Measurements from ENCODE around the gene RGL4.

Gene RGL4

DNA sequence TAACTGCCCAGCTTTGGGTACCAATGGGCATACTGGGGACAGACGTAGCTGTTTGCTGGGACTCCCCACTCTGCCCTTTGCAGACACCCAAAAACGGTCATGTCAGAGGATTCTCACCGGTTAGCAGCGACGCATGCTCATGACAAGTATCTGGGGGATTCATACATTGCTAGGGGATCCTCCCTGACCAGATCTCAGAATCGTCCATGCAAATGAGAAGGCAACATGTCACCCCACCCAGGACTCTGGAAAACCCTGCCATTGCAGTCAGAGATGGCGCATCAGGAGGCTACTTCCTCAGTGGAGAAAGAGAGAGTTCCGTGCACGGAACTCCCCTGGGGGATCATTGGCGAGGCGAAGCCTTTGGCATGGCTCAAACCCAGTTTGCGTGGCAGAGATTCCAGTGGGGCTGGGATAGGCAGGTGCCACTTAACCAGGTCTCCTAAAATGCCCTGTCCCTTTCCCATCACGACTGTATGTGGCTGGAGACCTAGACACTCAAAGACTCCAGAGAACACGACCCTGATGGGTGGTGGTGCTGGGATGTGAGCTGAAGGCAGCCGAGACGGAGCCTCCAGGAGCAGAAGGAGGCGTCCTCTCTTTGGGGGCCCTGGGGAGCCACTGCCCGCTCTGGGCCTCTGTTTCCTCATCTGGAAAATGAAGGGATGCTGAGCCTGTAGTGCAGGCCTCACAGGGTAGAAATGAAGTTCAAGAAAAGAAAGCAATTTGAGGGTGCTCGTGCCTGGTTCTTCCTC lies 4.9 kb downstream of the RGL4 start:
- no peak for TF ChIP-seq EZH2phosphoT487 (IDR thresholded peaks at IDR 0.05; ENCODE audit: borderline replicate concordance, low read length)
- TF ChIP-seq, protein P1, sequence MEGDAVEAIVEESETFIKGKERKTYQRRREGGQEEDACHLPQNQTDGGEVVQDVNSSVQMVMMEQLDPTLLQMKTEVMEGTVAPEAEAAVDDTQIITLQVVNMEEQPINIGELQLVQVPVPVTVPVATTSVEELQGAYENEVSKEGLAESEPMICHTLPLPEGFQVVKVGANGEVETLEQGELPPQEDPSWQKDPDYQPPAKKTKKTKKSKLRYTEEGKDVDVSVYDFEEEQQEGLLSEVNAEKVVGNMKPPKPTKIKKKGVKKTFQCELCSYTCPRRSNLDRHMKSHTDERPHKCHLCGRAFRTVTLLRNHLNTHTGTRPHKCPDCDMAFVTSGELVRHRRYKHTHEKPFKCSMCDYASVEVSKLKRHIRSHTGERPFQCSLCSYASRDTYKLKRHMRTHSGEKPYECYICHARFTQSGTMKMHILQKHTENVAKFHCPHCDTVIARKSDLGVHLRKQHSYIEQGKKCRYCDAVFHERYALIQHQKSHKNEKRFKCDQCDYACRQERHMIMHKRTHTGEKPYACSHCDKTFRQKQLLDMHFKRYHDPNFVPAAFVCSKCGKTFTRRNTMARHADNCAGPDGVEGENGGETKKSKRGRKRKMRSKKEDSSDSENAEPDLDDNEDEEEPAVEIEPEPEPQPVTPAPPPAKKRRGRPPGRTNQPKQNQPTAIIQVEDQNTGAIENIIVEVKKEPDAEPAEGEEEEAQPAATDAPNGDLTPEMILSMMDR (IDR thresholded peaks at IDR 0.05; ENCODE audit: low read depth, low read length, poor library complexity, severe bottlenecking) = no peak
- H3K27me3 ChIP-seq (ENCODE audit: control insufficient read depth, low read length) = no peaks in the 10 kb centered on the region
- H3K4me2 ChIP-seq (ENCODE audit: low read length) = peak overlapping the region; percentile 33
- H3K9me2 ChIP-seq (replicated peaks; ENCODE audit: control insufficient read depth, low read length) = no peaks in the 10 kb centered on the region
- H3K9me3 ChIP-seq (ENCODE audit: control insufficient read depth, insufficient read depth, low read length) = no peaks in the 10 kb centered on the region
- peaks cover 50% of the 10 kb centered on the region for H3K36me3 ChIP-seq (ENCODE audit: control insufficient read depth, low read length)
- 0 out of 2 replicates have a peak, but pooled peaks cover 4% of the 10 kb centered on the region for H3K79me2 ChIP-seq (ENCODE audit: control insufficient read depth, low read length)
- H3K4me3 ChIP-seq (ENCODE audit: low read length) = no peak overlapping the region
- H4K20me1 ChIP-seq (ENCODE audit: control insufficient read depth, insufficient read depth, low read depth, low read length) = no peaks in the 10 kb centered on the region
- H3F3A ChIP-seq (ENCODE audit: control insufficient read depth, insufficient read depth) = no peaks in the 10 kb centered on the region; the same call in 1 of the 2 replicates
- peak overlapping the region; percentile 17; the same call in 1 of the 2 replicates for H3K27ac ChIP-seq (ENCODE audit: low read depth, low read length)
- peaks cover 14% of the 10 kb centered on the region for H3K4me1 ChIP-seq (ENCODE audit: control insufficient read depth, low read length)

DNA sequence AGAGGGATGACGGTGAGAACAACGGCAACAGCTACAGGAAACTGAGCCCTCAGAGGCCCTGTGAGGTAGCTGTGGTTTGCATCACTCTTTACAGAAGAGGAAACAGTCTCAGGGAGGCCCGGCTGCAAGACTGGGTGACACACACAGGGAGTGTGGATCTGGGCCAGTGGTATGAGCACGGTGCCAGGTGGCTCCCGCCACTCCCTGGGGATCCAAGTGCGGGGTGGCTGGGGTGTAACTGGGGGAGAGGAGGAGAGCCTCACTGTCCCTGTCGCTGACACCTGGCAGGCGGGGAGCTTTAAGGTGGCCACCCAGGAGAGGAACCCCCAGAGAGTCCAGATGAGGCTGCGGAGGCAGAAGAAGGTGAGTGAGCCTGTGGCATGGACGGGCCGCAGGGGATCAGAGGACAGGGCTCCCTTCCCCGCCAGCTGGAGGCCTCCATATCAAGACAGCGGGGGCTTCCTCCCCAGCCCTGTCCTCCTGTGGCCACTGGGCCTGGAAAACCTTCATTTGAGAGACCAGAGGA lies 5.6 kb downstream of the RGL4 start:
- Histone ChIP-seq H3K4me3 (ENCODE audit: low read length) (no peak overlapping the region), H3K4me1 (ENCODE audit: control insufficient read depth, low read length) (peaks cover 14% of the 10 kb centered on the region), H3F3A (ENCODE audit: control insufficient read depth, insufficient read depth) (no peaks in the 10 kb centered on the region; the same call in 1 of the 2 replicates), H3K9me2 (replicated peaks; ENCODE audit: control insufficient read depth, low read length) (no peaks in the 10 kb centered on the region), H3K27me3 (ENCODE audit: control insufficient read depth, low read length) (no peaks in the 10 kb centered on the region), H3K36me3 (ENCODE audit: control insufficient read depth, low read length) (peaks cover 56% of the 10 kb centered on the region), H3K4me2 (ENCODE audit: low read length) (peak overlapping the region; percentile 33), H4K20me1 (ENCODE audit: control insufficient read depth, insufficient read depth, low read depth, low read length) (no peaks in the 10 kb centered on the region), H3K79me2 (ENCODE audit: control insufficient read depth, low read length) (peaks cover 10% of the 10 kb centered on the region), H3K27ac (ENCODE audit: low read depth, low read length) (peak overlapping the region; percentile 17; the same call in 1 of the 2 replicates), H3K9me3 (ENCODE audit: control insufficient read depth, insufficient read depth, low read length) (no peaks in the 10 kb centered on the region)
- TF ChIP-seq, protein P1 (IDR thresholded peaks at IDR 0.05; ENCODE audit: low read depth, low read length, poor library complexity, severe bottlenecking) = no peak
- no peak for TF ChIP-seq EZH2phosphoT487 (IDR thresholded peaks at IDR 0.05; ENCODE audit: borderline replicate concordance, low read length)

DNA sequence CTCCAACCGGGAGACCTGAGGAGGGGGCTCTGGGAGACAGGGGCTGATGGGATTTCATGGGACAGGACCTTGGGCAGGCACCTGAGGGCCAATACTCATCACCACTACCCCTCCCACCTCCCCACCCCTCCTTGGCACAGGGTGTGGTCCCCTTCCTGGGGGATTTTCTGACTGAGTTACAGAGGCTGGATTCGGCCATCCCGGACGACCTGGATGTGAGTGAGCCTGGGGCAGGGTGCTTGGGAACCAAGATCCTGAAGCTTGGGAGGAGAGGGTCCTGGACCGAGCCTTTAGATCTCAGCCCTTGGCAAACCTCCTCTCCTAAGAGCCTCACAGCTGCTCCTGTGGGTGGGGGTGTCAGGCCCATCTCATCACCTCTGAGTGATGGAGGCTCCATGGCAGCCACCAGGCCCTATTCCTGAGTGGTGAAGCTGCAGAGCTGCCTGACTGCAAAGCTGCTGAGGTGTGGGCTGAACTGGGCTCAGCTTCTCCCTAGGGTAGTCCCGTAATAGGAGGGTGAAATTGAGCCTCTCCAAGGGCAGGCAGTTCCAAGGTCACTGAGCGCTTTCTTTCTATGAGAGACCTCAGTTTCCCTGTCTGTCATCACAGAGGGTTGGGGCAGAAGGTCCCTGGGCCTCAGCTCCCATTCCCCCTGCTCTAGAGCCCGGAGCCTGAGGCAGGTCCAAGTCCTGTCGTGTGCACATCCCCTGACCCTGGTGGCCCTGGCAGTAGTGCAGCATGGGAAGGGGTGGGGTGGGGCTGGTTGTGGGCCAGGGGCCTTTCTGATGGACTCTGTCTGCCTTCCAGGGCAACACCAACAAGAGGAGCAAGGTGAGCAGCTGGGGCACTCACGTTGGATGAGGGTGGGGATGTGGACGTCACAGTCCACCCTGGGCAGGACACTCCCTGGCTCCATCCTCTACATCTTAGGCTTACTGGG lies 6.5 kb downstream of the RGL4 start:
- no peaks in the 10 kb centered on the region for H3K9me3 ChIP-seq (ENCODE audit: control insufficient read depth, insufficient read depth, low read length)
- H3K27me3 ChIP-seq (ENCODE audit: control insufficient read depth, low read length) = no peaks in the 10 kb centered on the region
- H3K4me3 ChIP-seq (ENCODE audit: low read length) = no peak overlapping the region
- H4K20me1 ChIP-seq (ENCODE audit: control insufficient read depth, insufficient read depth, low read depth, low read length) = no peaks in the 10 kb centered on the region
- H3K36me3 ChIP-seq (ENCODE audit: control insufficient read depth, low read length) = peaks cover 65% of the 10 kb centered on the region
- no peak overlapping the region for H3K27ac ChIP-seq (ENCODE audit: low read depth, low read length)
- H3F3A ChIP-seq (ENCODE audit: control insufficient read depth, insufficient read depth) = no peaks in the 10 kb centered on the region; the same call in 1 of the 2 replicates
- TF ChIP-seq, protein P1 (IDR thresholded peaks at IDR 0.05; ENCODE audit: low read depth, low read length, poor library complexity, severe bottlenecking) = no peak
- no peak for TF ChIP-seq EZH2phosphoT487 (IDR thresholded peaks at IDR 0.05; ENCODE audit: borderline replicate concordance, low read length)
- H3K4me1 ChIP-seq (ENCODE audit: control insufficient read depth, low read length) = peaks cover 14% of the 10 kb centered on the region
- peaks cover 19% of the 10 kb centered on the region for H3K79me2 ChIP-seq (ENCODE audit: control insufficient read depth, low read length)
- no peak overlapping the region for H3K4me2 ChIP-seq (ENCODE audit: low read length)
- no peaks in the 10 kb centered on the region for H3K9me2 ChIP-seq (replicated peaks; ENCODE audit: control insufficient read depth, low read length)

Data from DOHH2 (cell line).